RWPE1 (cell line): ENCODE measurements around the gene ZNF791.

Source experiments
- CTCF ChIA-PET: fragments of 350-600 bp; sonication (Branson Sonifier 250); formaldehyde crosslinking; extraction: SDS; loops from one replicate; lab custom pipeline; 2021; lab: Yijun Ruan, JAX
- POLR2A ChIA-PET: fragments of 400-600 bp; formaldehyde crosslinking; extraction: SDS; loops from one replicate; lab custom pipeline; 2020; ENCODE audit warnings: antibody characterized with exemption; ENCODE audit not compliant: low non-redundant PET; lab: Yijun Ruan, JAX
- DNase-seq: peaks from one replicate; pipeline ENCODE4 v3.0.0; 2012; ENCODE audit warnings: low spot score
- H3K27ac ChIP-seq: fragments of 450-650 bp; 2 replicates; pipeline ENCODE4 v1.5.1; 2017
- CTCF ChIP-seq: fragments of 450-650 bp; conservative IDR thresholded peaks from 2 replicates; pipeline ENCODE4 v1.5.1; 2017; ENCODE audit warnings: low read depth, mild to moderate bottlenecking

ZNF791 gene

GRCh38 chr19:12580180-12580694 is 30.5 kb upstream of the ZNF791 start:
- TF ChIP-seq CTCF = no peak
- DNase-seq = peak; percentile 58
- CTCF ChIA-PET = no interaction called here

GRCh38 chr19:12581100-12581499 is 29.6 kb upstream of the ZNF791 start:
- DNase-seq = no peak
- CTCF ChIA-PET = no interaction called here
- H3K27ac ChIP-seq = no peak overlapping the region
- POLR2A ChIA-PET = no interaction called here
- no peak for TF ChIP-seq CTCF

More at GRCh38 chr19:12580180-12580694, 30.5 kb upstream of the ZNF791 start:
- POLR2A ChIA-PET = no interaction called here
- H3K27ac ChIP-seq = no peak overlapping the region

GRCh38 chr19:12596485-12596884 is 14.2 kb upstream of the ZNF791 start:
- H3K27ac ChIP-seq = no peak overlapping the region
- TF ChIP-seq CTCF = no peak
- POLR2A ChIA-PET = no interaction called here
- no peak for DNase-seq
- CTCF ChIA-PET = interaction anchor here (0.6 kb wide), 1 partner anchor 346 kb away, joined by 3 read pairs; no protein-coding TSS in a partner anchor

- CTCF ChIA-PET = interaction anchor here (0.5 kb wide), 1 partner anchor 128 kb away, joined by 3 read pairs; no protein-coding TSS in a partner anchor
- no peak for DNase-seq
- TF ChIP-seq CTCF = no peak
- H3K27ac ChIP-seq = no peak overlapping the region
- POLR2A ChIA-PET = no interaction called here
Measured at GRCh38 chr19:12596927-12597548, 13.7 kb upstream of the ZNF791 start.

- ChIA-PET CTCF (interaction anchor here (0.5 kb wide), 1 partner anchor 129 kb away, joined by 3 read pairs; no protein-coding TSS in a partner anchor), POLR2A (no interaction called here)
- H3K27ac ChIP-seq = no peak overlapping the region
- no peak for TF ChIP-seq CTCF
- DNase-seq = no peak
Measured at GRCh38 chr19:12597594-12597993, 13.1 kb upstream of the ZNF791 start.

GRCh38 chr19:12603714-12604113 is 7.0 kb upstream of the ZNF791 start:
- no peak for DNase-seq
- CTCF ChIA-PET = interaction anchor here (0.6 kb wide), 3 partner anchors 36 to 192 kb away, joined by 3 to 4 read pairs (median 3); no protein-coding TSS in a partner anchor
- POLR2A ChIA-PET = no interaction called here
- no peak overlapping the region for H3K27ac ChIP-seq
- no peak for TF ChIP-seq CTCF
